Esophagus squamous epithelium (tissue), 5 donors: ENCODE results near the gene TRA2B. TPM values are rescaled to one million over a fixed set of nuclear protein-coding genes. Genes with fewer than 3 reads are reported as not detected.

Source experiments
- DNase-seq: peaks from one replicate; lab custom pipeline; 2025; lab: John Stamatoyannopoulos, UW
- H3K27ac ChIP-seq, 4 donors: fragments of 200-600 bp; sonication (generic); one replicate each; pipeline ENCODE4 v1.5.1; 2016 to 2019; ENCODE audit warnings: mild to moderate bottlenecking in 1 of 4
- H3K27me3 ChIP-seq, 4 donors: fragments of 200-600 bp; sonication (generic); 1 replicate in 3 of 4; 2 replicates in 1 of 4; pipeline versions ENCODE4 v1.5.1 to v1.6.0; 2017 to 2021; ENCODE audit warnings: antibody characterized with exemption in 1 of 4
- H3K36me3 ChIP-seq, 3 donors: fragments of 200-600 bp; sonication (generic); one replicate each; pipeline ENCODE4 v1.5.1; 2016 to 2019
- H3K4me1 ChIP-seq, 3 donors: fragments of 200-600 bp; sonication (generic); one replicate each; pipeline ENCODE4 v1.5.1; 2017 to 2019
- H3K4me3 ChIP-seq, 4 donors: fragments of 200-600 bp; sonication (generic); 1 replicate in 3 of 4; 2 replicates in 1 of 4; pipeline ENCODE4 v1.5.1; 2016 to 2019; ENCODE audit warnings: mild to moderate bottlenecking in 2 of 4, moderate library complexity in 1 of 4
- H3K9me3 ChIP-seq, 3 donors: fragments of 200-600 bp; sonication (generic); one replicate each; pipeline ENCODE4 v1.5.1; 2016 to 2019
- CTCF ChIP-seq, 6 experiments: fragments of 450-650 bp in 4 of 6; fragments of 200-600 bp in 2 of 6; sonication (generic) in 2 of 6; IDR thresholded peaks; one replicate each; pipeline ENCODE4 v1.5.1; 2016 to 2019; ENCODE audit warnings: antibody characterized with exemption in 6 of 6, mild to moderate bottlenecking in 4 of 6, moderate library complexity in 4 of 6
- POLR2A ChIP-seq, 4 donors: fragments of 450-650 bp; IDR thresholded peaks; one replicate each; pipeline ENCODE4 v1.6.1; 2017; ENCODE audit warnings: antibody characterized with exemption in 4 of 4, mild to moderate bottlenecking in 4 of 4, moderate library complexity in 3 of 4
- WGBS, 2 donors: methylation state at CpG; one replicate each; pipeline ENCODE4 v1.1.5; 2018; 5-methylcytosine and 5-hydroxymethylcytosine counted together
- intact Hi-C: fragments of 100-400 bp; cut with DNase I; formaldehyde crosslinking; loops from one replicate; pipeline ENCODE4 v1.15.0; 2022
- total RNA-seq, 4 donors: library from RNA; depleted of rRNA; stranded (reverse); fragments of >200 nt; gene quantifications; one replicate each; pipeline ENCODE4 v1.1.0, GENCODE V29; 2016
- donor health status: DM: yes; HTN: yes; CAD: no.

Gene TRA2B
- total RNA-seq, 4 donors from 2014 or later = 83.3 to 396 (median 171) TPM

GRCh38 chr3:185926445-185926844 is 11.4 kb downstream of the TRA2B start:
- peaks cover 18 to 73% (median 29%) of the 10 kb centered on the region in 3 donors for H3K36me3 ChIP-seq
- intact Hi-C loops = no loop called here
- WGBS, 2 donors = 38 to 44% methylated on average over 9 of the region's 9 CpGs
- H3K27ac ChIP-seq = peak overlapping the region in 2 of 4 donors; percentile 17 to 100
- TF ChIP-seq CTCF (IDR thresholded peaks at IDR 0.05) (no peak), POLR2A (IDR thresholded peaks at IDR 0.05) (no peak)
- H3K9me3 ChIP-seq = no peaks in the 10 kb centered on the region
- peak overlapping the region in 1 of 4 donors; percentile 36 for H3K4me3 ChIP-seq
- no peaks in the 10 kb centered on the region for H3K27me3 ChIP-seq
- H3K4me1 ChIP-seq = peaks cover 38 to 75% (median 56%) of the 10 kb centered on the region in 3 donors
- DNase-seq = no peak

- Histone ChIP-seq H3K4me1 (peaks cover 35 to 64% (median 45%) of the 10 kb centered on the region in 3 donors), H3K27ac (peak overlapping the region in 2 of 4 donors; percentile 18 to 100), H3K4me3 (no peak overlapping the region), H3K36me3 (peaks cover 28 to 74% (median 40%) of the 10 kb centered on the region in 3 donors), H3K27me3 (no peaks in the 10 kb centered on the region), H3K9me3 (no peaks in the 10 kb centered on the region)
- 57 to 61% methylated on average over 14 of the region's 14 CpGs for WGBS, 2 donors
- intact Hi-C loops = no loop called here
- TF ChIP-seq POLR2A (IDR thresholded peaks at IDR 0.05) = no peak
- no peak for TF ChIP-seq CTCF (IDR thresholded peaks at IDR 0.05)
- DNase-seq = no peak
These were observed 12.5 kb downstream of the TRA2B start for GRCh38 chr3:185925353-185925752.

- no peak for DNase-seq
- intact Hi-C loops = no loop called here
- 70 to 78% methylated on average over 7 of the region's 7 CpGs for WGBS, 2 donors
- Histone ChIP-seq H3K27ac (no peak overlapping the region), H3K9me3 (no peaks in the 10 kb centered on the region), H3K4me1 (peaks cover 25 to 54% (median 35%) of the 10 kb centered on the region in 3 donors), H3K27me3 (no peaks in the 10 kb centered on the region), H3K36me3 (peaks cover 31 to 78% (median 48%) of the 10 kb centered on the region in 3 donors), H3K4me3 (no peak overlapping the region)
- no peak for TF ChIP-seq POLR2A (IDR thresholded peaks at IDR 0.05)
These were observed 13.4 kb downstream of the TRA2B start for GRCh38 chr3:185924375-185924774.

DNA sequence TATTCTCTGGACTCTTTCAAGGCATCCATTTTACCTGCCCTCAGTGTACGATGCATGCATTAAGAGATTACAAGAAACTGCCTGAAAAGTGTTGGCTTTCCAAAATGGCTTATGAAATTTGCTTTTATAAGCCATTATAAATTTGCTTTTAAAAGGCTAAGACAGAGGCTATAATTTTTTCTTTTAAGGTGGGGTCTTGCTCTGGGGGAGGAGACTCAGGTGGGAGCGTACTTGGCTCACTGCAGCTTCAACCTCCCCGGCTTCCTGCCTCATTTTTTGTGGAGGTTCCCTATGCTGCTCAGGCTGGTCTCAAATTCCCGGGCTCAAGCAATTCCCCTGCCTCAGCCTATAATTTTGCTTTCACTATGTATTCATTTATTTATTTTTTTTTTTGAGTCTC is 17.6 kb downstream of the TRA2B start:
- H3K27ac ChIP-seq = no peak overlapping the region
- peaks cover 0 to 16% (median 0%) of the 10 kb centered on the region in 3 donors for H3K4me1 ChIP-seq
- H3K36me3 ChIP-seq = peaks cover 46 to 100% (median 80%) of the 10 kb centered on the region in 3 donors
- no peak for DNase-seq
- H3K27me3 ChIP-seq = no peaks in the 10 kb centered on the region
- no peaks in the 10 kb centered on the region for H3K9me3 ChIP-seq
- H3K4me3 ChIP-seq = no peak overlapping the region
- no peak for TF ChIP-seq CTCF (IDR thresholded peaks at IDR 0.05)
- no peak for TF ChIP-seq POLR2A (IDR thresholded peaks at IDR 0.05)
- 84 to 89% methylated on average over 4 of the region's 4 CpGs for WGBS, 2 donors
- intact Hi-C loops = no loop called here

- Histone ChIP-seq H3K27ac (no peak overlapping the region), H3K36me3 (peaks cover 28 to 88% (median 68%) of the 10 kb centered on the region in 3 donors), H3K9me3 (no peaks in the 10 kb centered on the region), H3K4me1 (peaks cover 0 to 4% (median 0%) of the 10 kb centered on the region in 3 donors), H3K4me3 (no peak overlapping the region), H3K27me3 (no peaks in the 10 kb centered on the region)
- TF ChIP-seq CTCF (IDR thresholded peaks at IDR 0.05) = no peak
- no peak for TF ChIP-seq POLR2A (IDR thresholded peaks at IDR 0.05)
- DNase-seq = no peak
- WGBS, 2 donors = 82 to 87% methylated on average over 5 of the region's 5 CpGs
- intact Hi-C loops = no loop called here
These were observed 21.6 kb downstream of the TRA2B start for GRCh38 chr3:185916042-185916833.
